GM19099 (cell line): ENCODE data around the gene RBBP4.

ENCODE experiments used
- POLR2A ChIP-seq: IDR thresholded peaks from 3 replicates; pipeline ENCODE4 v1.6.1; 2011; ENCODE audit warnings: low read depth; ENCODE audit not compliant: insufficient read length; ENCODE audit errors: extremely low read depth

Gene RBBP4

GRCh38 chr1:32727876-32728275 lies 76.9 kb downstream of the RBBP4 start:
- TF ChIP-seq POLR2A, result no peak

- no peak for TF ChIP-seq POLR2A
Observed at GRCh38 chr1:32728413-32729077, 77.5 kb downstream of the RBBP4 start.

- no peak for TF ChIP-seq POLR2A
Observed at GRCh38 chr1:32729254-32730046, 78.4 kb downstream of the RBBP4 start.

- no peak for TF ChIP-seq POLR2A
Observed at GRCh38 chr1:32733582-32734321, 82.7 kb downstream of the RBBP4 start.
